ENCODE measurements around the gene WNK4.

GRCh38 chr17:42751628-42752027 lies 28.8 kb upstream of the WNK4 start:
- TF ChIP-seq CTCF (IDR thresholded peaks at IDR 0.05) (no peak), POLR2A (IDR thresholded peaks at IDR 0.05) (no peak)

Data from uterus (tissue), 2 donors.